OCI-LY1 (cell line): ENCODE data around the gene CC2D2A.

Source experiments
- EZH2 ChIP-seq: fragments of 200-600 bp; sonication (generic), shearing (Covaris generic); IDR thresholded peaks from 2 replicates; pipeline ENCODE4 v1.8.0; 2017; ENCODE audit warnings: borderline replicate concordance, mixed run types, mild to moderate bottlenecking, antibody characterized with exemption, low read length, moderate library complexity, mixed read lengths
- TF ChIP-seq, protein P1 (sequence below): fragments of 200-600 bp; sonication (generic), shearing (Covaris generic); IDR thresholded peaks from 2 replicates; pipeline ENCODE4 v1.5.1; 2017; ENCODE audit warnings: mild to moderate bottlenecking, antibody characterized with exemption, low read length, moderate library complexity, mixed read lengths

DNA sequence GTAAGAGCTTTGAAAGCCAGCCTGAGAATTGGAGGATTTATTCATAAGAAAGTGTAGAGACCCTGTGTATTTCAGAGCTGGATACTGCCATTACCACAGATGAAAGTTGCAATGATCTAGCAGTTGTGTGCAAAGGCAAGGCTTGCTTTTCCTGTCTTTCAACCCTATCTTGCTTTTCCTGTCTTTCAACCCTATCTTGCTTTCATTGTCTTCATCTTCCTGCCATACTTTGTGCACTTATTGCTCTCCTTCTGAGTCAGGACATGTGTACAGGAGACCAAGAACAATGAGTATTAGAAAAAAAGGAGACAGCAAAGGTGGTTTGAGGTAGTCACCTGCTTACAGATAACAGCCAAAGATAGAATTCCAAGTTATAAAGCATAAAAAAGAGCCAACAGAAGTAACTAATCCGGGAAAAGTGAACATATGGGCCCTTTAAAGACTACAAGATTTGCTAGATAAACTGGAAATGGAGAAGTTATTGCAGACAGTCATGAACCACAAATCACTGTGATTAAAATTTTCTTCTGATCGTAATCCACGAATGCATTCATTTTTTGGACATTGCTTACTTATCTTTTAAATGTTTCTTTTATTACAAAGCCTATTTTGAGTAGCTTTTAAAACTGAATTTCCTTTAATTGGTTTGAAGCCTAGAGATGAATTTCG, 24.7 kb upstream of the CC2D2A start:
- TF ChIP-seq, protein P1, sequence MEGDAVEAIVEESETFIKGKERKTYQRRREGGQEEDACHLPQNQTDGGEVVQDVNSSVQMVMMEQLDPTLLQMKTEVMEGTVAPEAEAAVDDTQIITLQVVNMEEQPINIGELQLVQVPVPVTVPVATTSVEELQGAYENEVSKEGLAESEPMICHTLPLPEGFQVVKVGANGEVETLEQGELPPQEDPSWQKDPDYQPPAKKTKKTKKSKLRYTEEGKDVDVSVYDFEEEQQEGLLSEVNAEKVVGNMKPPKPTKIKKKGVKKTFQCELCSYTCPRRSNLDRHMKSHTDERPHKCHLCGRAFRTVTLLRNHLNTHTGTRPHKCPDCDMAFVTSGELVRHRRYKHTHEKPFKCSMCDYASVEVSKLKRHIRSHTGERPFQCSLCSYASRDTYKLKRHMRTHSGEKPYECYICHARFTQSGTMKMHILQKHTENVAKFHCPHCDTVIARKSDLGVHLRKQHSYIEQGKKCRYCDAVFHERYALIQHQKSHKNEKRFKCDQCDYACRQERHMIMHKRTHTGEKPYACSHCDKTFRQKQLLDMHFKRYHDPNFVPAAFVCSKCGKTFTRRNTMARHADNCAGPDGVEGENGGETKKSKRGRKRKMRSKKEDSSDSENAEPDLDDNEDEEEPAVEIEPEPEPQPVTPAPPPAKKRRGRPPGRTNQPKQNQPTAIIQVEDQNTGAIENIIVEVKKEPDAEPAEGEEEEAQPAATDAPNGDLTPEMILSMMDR = no peak
- TF ChIP-seq EZH2 = no peak
